NCI-H1436 treated with DMSO at 0.1 percent for 48 hours (cell line): ENCODE measurements around the gene ABCB6.

Source experiments
- DNase-seq: peaks from one replicate; lab custom pipeline; 2025; lab: John Stamatoyannopoulos, UW

ABCB6 gene

GRCh38 chr2:219245148-219245898 is 26.6 kb upstream of the ABCB6 start, which contains the start of the genes GLB1L and STK16:
Gene GLB1L, minus strand, starts transcription at chr2:219245444. Its CDS starts 1,871 bp downstream, at chr2:219243573.
Gene STK16, plus strand, starts transcription at chr2:219245479. Its CDS starts 521 bp downstream, at chr2:219246000.
- DNase-seq: no peak

- DNase-seq: no peak
Observed at GRCh38 chr2:219244789-219245147, 26.0 kb upstream of the ABCB6 start.

DNA sequence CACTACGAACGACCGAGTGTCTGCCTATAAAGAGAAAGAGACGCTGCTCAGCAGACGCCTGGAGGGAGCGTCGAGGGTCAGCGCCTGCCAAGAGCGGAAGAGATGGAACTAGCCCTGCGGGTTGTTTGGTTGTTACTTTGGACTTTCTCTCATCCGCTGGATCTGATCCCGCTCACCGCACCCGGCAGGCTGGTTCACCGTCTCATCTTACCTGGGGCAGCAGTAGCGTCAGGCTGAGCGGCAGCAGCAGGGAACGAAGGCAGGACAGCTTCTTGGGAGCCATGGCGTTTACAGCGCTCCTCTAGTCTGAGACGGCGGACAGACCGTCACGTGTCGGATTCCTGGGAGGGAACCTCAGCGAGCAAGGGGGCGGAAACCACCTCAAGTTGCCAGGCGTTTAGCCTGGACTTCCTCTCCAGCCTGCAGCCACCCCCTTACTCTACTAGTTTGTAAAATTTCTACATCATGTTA is 24.6 kb upstream of the ABCB6 start:
- no peak for DNase-seq

- no peak for DNase-seq
Observed at GRCh38 chr2:219234331-219234730, 15.6 kb upstream of the ABCB6 start.

GRCh38 chr2:219230059-219230540 is 11.3 kb upstream of the ABCB6 start:
- DNase-seq: no peak

GRCh38 chr2:219229305-219230058 is 10.7 kb upstream of the ABCB6 start, which contains the start of the genes ANKZF1 and ATG9A:
Gene ANKZF1, plus strand, starts transcription at chr2:219229806. Its CDS starts 452 bp downstream, at chr2:219230258.
Gene ATG9A, minus strand, starts transcription at chr2:219229636. Its CDS starts 1,612 bp downstream, at chr2:219228024.
- DNase-seq: peak; percentile 94

GRCh38 chr2:219228911-219229304 is 10.2 kb upstream of the ABCB6 start:
- no peak for DNase-seq

- no peak for DNase-seq
Observed at GRCh38 chr2:219228041-219228910, 9.5 kb upstream of the ABCB6 start.

DNA sequence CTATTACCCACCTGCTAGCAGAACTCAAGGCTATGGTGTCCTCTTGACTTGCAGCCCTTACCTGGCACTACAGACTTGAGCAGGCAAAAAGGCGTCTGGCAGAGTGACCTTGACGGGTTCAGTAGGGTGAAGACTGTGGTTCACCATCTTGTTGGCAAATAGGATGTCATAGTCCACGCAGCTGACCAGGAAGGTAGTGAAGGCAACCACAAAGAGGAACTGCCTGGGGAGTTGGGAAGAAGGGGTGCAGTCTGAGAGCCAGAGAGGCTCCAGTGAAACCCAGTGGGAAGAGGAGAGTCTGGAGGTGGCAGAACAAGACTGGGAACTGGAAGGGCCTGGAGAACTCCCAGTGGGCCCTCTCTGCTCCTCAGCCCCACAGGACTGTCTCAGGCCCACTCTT is 6.6 kb upstream of the ABCB6 start:
- DNase-seq: no peak

GRCh38 chr2:219223831-219224610 is 5.3 kb upstream of the ABCB6 start:
- no peak for DNase-seq

GRCh38 chr2:219221957-219222518 is 3.3 kb upstream of the ABCB6 start:
- DNase-seq: no peak

- DNase-seq: no peak
Observed at GRCh38 chr2:219220652-219221402, 2.1 kb upstream of the ABCB6 start.

DNA sequence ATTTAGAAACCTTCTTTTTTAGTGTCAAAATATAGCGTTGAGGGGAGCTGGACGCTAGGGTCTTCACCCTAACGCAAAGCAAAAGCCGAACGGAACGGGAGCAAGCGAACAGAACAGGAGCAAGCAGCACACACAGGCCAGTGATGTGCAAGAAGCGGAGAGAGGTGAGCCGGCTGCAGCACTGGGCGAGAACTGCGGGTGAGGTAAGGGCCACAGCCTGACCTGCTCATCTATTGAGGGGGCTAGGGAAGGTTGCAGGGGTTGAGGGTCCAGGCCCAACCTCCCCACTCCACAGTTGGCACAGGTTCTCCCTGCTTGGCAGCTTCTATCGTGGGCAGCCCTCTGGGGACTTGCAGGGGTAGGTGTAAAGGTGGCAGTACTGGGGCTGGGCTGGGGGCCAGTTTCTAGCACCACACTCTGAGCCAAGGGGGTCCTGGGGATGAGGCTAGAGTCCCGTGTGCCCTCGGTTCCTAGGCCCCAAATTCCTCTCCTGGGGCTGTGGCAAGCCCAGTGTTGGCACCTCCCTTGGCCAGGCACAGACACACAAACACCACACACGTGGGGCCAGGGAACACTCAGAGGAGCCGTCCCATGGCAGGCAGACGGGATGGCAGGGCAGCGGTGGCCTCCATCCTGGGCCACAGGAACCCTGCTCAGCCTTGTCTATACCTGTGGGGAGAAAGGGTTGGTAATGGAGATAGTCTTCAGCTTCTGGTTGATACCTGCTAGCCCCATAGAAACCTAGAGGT is 1.2 kb upstream of the ABCB6 start:
- DNase-seq: no peak

- DNase-seq: no peak
Observed at GRCh38 chr2:219218217-219218731, 484 bp downstream of the ABCB6 start.

GRCh38 chr2:219216535-219216915 is 2.2 kb downstream of the ABCB6 start:
- DNase-seq: no peak

GRCh38 chr2:219215871-219216534 is 2.8 kb downstream of the ABCB6 start:
- no peak for DNase-seq

DNA sequence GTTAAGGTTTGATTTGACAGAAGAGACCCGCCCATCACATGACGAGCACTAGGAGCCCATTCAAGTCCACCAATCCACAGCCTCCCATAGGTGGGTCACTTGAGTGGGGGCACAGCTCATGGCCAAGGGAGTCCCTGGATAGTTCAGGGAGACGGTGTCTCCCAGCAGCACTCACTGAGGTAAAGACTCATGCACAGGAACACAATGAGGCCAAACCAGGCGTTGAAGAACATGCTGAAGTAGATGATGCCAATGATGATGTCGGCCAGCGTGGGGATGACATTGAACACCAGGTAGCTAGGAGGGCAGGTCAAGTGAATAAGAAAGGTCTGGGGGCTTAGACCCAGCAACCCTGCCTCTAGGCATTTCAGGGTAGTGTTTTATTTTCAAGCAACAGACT is 4.0 kb downstream of the ABCB6 start:
- DNase-seq: no peak

GRCh38 chr2:219214141-219214540 is 4.6 kb downstream of the ABCB6 start:
- no peak for DNase-seq
